Measurements from ENCODE around the gene PEX14. TPM values are rescaled to one million over a fixed set of nuclear protein-coding genes. Genes with fewer than 3 reads are reported as not detected.

Gene PEX14
- total and polyA plus RNA-seq, 2 experiments from 2014 or later: 17.6 to 19.6 TPM

DNA sequence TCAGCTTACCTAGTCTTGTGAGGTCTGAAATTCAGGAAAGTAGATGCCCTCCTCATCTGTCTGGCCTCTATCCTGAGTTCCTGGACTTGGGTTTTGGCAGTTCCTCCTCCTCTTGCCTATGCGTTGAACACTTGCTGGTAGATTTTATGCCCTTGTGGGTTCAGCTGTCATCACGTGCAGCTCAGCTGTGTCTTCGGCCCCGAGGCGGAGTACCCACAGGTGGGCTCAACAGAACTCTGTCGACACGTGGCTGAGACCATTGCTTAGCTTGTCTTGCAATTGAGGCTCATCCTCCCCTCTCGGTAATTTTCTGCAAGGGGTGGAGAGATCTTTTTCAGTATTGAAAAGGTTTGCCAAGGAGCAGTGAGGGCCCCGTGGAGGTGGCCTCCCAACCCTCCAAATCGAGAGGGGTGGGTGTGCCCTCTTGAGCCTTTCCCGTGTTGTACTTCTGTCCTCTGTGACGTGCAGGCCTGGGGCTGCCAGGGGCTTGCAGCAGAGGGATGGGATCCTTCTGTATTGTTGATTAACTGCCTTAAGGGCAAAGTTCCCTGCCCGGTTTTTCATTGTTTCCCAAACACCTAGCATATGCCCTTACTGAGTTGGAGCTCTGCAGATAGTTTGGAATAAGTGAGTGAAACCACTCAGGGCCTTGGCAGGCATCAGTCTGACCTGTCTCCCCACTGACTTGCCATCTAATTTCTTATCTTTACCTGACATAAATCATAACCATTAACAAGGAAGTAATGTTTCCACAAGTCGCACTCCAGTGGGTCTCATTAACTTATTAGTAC lies 41.6 kb upstream of the PEX14 start:
- peaks cover 9% of the 10 kb centered on the region for H3F3A ChIP-seq (replicated peaks; ENCODE audit: low read depth)
- H3K4me1 Mint-ChIP-seq: peaks cover 11% of the 10 kb centered on the region; the same call in 2 of the 3 replicates
- H3K9me2 ChIP-seq (ENCODE audit: insufficient read depth): no peaks in the 10 kb centered on the region
- H3K36me3 ChIP-seq (ENCODE audit: insufficient read depth): no peaks in the 10 kb centered on the region
- no peaks in the 10 kb centered on the region for H3K4me1 ChIP-seq (ENCODE audit: insufficient read depth)
- no peak overlapping the region for H3K4me2 ChIP-seq
- no peak overlapping the region for H3K27ac Mint-ChIP-seq
- no peaks in the 10 kb centered on the region for H3K27me3 ChIP-seq (ENCODE audit: insufficient read depth)
- H3K9me3 Mint-ChIP-seq: no peaks in the 10 kb centered on the region
- no peaks in the 10 kb centered on the region for H3K36me3 Mint-ChIP-seq (ENCODE audit: low read depth)
- H4K20me1 ChIP-seq (replicated peaks; ENCODE audit: insufficient read depth): no peaks in the 10 kb centered on the region; the same call in 1 of the 2 replicates
- H3K4me3 ChIP-seq: no peak overlapping the region
- no peak overlapping the region; the same call in 2 of the 3 replicates for H3K4me3 Mint-ChIP-seq
- DNase-seq (ENCODE audit: low spot score): no peak
- TF ChIP-seq ZNF114 (CRISPR knock-in tag; IDR thresholded peaks at IDR 0.05) (no peak), POLR2AphosphoS5 (IDR thresholded peaks at IDR 0.05; ENCODE audit: low read depth) (no peak), STAT1 (IDR thresholded peaks at IDR 0.05; ENCODE audit: unreplicated experiment) (no peak), ZNF331 (CRISPR knock-in tag; IDR thresholded peaks at IDR 0.05; ENCODE audit: low read depth) (no peak), NANOG (IDR thresholded peaks at IDR 0.05; ENCODE audit: borderline replicate concordance) (no peak), EZH2phosphoT487 (IDR thresholded peaks at IDR 0.05; ENCODE audit: unreplicated experiment) (no peak), JUNB (IDR thresholded peaks at IDR 0.05; ENCODE audit: unreplicated experiment) (no peak), CREB1 (CRISPR knock-in tag; IDR thresholded peaks at IDR 0.05; ENCODE audit: low read depth) (no peak), EZH2 (IDR thresholded peaks at IDR 0.05; ENCODE audit: low read depth, unreplicated experiment) (no peak)
- TF ChIP-seq, protein P1, sequence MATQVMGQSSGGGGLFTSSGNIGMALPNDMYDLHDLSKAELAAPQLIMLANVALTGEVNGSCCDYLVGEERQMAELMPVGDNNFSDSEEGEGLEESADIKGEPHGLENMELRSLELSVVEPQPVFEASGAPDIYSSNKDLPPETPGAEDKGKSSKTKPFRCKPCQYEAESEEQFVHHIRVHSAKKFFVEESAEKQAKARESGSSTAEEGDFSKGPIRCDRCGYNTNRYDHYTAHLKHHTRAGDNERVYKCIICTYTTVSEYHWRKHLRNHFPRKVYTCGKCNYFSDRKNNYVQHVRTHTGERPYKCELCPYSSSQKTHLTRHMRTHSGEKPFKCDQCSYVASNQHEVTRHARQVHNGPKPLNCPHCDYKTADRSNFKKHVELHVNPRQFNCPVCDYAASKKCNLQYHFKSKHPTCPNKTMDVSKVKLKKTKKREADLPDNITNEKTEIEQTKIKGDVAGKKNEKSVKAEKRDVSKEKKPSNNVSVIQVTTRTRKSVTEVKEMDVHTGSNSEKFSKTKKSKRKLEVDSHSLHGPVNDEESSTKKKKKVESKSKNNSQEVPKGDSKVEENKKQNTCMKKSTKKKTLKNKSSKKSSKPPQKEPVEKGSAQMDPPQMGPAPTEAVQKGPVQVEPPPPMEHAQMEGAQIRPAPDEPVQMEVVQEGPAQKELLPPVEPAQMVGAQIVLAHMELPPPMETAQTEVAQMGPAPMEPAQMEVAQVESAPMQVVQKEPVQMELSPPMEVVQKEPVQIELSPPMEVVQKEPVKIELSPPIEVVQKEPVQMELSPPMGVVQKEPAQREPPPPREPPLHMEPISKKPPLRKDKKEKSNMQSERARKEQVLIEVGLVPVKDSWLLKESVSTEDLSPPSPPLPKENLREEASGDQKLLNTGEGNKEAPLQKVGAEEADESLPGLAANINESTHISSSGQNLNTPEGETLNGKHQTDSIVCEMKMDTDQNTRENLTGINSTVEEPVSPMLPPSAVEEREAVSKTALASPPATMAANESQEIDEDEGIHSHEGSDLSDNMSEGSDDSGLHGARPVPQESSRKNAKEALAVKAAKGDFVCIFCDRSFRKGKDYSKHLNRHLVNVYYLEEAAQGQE (IDR thresholded peaks at IDR 0.05; ENCODE audit: unreplicated experiment): no peak
- TF ChIP-seq, protein P2, sequence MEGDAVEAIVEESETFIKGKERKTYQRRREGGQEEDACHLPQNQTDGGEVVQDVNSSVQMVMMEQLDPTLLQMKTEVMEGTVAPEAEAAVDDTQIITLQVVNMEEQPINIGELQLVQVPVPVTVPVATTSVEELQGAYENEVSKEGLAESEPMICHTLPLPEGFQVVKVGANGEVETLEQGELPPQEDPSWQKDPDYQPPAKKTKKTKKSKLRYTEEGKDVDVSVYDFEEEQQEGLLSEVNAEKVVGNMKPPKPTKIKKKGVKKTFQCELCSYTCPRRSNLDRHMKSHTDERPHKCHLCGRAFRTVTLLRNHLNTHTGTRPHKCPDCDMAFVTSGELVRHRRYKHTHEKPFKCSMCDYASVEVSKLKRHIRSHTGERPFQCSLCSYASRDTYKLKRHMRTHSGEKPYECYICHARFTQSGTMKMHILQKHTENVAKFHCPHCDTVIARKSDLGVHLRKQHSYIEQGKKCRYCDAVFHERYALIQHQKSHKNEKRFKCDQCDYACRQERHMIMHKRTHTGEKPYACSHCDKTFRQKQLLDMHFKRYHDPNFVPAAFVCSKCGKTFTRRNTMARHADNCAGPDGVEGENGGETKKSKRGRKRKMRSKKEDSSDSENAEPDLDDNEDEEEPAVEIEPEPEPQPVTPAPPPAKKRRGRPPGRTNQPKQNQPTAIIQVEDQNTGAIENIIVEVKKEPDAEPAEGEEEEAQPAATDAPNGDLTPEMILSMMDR (conservative IDR thresholded peaks at IDR 0.05; ENCODE audit: low read depth in 2 of 2): no peak
- TF ChIP-seq, protein P3, sequence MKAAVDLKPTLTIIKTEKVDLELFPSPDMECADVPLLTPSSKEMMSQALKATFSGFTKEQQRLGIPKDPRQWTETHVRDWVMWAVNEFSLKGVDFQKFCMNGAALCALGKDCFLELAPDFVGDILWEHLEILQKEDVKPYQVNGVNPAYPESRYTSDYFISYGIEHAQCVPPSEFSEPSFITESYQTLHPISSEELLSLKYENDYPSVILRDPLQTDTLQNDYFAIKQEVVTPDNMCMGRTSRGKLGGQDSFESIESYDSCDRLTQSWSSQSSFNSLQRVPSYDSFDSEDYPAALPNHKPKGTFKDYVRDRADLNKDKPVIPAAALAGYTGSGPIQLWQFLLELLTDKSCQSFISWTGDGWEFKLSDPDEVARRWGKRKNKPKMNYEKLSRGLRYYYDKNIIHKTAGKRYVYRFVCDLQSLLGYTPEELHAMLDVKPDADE (IDR thresholded peaks at IDR 0.05): no peak
- TF ChIP-seq, protein P4, sequence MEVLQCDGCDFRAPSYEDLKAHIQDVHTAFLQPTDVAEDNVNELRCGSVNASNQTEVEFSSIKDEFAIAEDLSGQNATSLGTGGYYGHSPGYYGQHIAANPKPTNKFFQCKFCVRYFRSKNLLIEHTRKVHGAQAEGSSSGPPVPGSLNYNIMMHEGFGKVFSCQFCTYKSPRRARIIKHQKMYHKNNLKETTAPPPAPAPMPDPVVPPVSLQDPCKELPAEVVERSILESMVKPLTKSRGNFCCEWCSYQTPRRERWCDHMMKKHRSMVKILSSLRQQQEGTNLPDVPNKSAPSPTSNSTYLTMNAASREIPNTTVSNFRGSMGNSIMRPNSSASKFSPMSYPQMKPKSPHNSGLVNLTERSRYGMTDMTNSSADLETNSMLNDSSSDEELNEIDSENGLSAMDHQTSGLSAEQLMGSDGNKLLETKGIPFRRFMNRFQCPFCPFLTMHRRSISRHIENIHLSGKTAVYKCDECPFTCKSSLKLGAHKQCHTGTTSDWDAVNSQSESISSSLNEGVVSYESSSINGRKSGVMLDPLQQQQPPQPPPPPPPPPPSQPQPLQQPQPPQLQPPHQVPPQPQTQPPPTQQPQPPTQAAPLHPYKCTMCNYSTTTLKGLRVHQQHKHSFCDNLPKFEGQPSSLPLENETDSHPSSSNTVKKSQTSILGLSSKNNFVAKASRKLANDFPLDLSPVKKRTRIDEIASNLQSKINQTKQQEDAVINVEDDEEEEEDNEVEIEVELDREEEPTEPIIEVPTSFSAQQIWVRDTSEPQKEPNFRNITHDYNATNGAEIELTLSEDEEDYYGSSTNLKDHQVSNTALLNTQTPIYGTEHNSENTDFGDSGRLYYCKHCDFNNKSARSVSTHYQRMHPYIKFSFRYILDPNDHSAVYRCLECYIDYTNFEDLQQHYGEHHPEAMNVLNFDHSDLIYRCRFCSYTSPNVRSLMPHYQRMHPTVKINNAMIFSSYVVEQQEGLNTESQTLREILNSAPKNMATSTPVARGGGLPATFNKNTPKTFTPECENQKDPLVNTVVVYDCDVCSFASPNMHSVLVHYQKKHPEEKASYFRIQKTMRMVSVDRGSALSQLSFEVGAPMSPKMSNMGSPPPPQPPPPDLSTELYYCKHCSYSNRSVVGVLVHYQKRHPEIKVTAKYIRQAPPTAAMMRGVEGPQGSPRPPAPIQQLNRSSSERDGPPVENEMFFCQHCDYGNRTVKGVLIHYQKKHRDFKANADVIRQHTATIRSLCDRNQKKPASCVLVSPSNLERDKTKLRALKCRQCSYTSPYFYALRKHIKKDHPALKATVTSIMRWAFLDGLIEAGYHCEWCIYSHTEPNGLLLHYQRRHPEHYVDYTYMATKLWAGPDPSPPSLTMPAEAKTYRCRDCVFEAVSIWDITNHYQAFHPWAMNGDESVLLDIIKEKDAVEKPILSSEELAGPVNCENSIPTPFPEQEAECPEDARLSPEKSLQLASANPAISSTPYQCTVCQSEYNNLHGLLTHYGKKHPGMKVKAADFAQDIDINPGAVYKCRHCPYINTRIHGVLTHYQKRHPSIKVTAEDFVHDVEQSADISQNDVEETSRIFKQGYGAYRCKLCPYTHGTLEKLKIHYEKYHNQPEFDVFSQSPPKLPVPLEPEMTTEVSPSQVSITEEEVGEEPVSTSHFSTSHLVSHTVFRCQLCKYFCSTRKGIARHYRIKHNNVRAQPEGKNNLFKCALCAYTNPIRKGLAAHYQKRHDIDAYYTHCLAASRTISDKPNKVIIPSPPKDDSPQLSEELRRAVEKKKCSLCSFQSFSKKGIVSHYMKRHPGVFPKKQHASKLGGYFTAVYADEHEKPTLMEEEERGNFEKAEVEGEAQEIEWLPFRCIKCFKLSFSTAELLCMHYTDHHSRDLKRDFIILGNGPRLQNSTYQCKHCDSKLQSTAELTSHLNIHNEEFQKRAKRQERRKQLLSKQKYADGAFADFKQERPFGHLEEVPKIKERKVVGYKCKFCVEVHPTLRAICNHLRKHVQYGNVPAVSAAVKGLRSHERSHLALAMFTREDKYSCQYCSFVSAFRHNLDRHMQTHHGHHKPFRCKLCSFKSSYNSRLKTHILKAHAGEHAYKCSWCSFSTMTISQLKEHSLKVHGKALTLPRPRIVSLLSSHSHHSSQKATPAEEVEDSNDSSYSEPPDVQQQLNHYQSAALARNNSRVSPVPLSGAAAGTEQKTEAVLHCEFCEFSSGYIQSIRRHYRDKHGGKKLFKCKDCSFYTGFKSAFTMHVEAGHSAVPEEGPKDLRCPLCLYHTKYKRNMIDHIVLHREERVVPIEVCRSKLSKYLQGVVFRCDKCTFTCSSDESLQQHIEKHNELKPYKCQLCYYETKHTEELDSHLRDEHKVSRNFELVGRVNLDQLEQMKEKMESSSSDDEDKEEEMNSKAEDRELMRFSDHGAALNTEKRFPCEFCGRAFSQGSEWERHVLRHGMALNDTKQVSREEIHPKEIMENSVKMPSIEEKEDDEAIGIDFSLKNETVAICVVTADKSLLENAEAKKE (CRISPR knock-in tag; IDR thresholded peaks at IDR 0.05): no peak
- peaks cover 12% of the 10 kb centered on the region for H3K27me3 Mint-ChIP-seq (ENCODE audit: insufficient read depth, low read depth, poor library complexity)
- H3K79me2 ChIP-seq (replicated peaks; ENCODE audit: insufficient read depth): no peaks in the 10 kb centered on the region; the same call in 1 of the 2 replicates
- no peak overlapping the region for H2AFZ ChIP-seq
- no peak for ATAC-seq
- no peak overlapping the region for H3K27ac ChIP-seq (ENCODE audit: low read depth)

All from GM23338 (cell line).